Measurements from ENCODE around the gene LRRC8E.
A peak's percentile ranks its signal among the peaks of the same experiment; 100 is the strongest.
"Not testable (repeated sequence)": the region's sequence is repeated elsewhere in the genome, so short reads cannot be mapped to it uniquely, and the experiment has no call there.

LRRC8E gene

GRCh38 chr19:7855426-7856108 lies 32.7 kb upstream of the LRRC8E start:
- no peak for DNase-seq

DNA sequence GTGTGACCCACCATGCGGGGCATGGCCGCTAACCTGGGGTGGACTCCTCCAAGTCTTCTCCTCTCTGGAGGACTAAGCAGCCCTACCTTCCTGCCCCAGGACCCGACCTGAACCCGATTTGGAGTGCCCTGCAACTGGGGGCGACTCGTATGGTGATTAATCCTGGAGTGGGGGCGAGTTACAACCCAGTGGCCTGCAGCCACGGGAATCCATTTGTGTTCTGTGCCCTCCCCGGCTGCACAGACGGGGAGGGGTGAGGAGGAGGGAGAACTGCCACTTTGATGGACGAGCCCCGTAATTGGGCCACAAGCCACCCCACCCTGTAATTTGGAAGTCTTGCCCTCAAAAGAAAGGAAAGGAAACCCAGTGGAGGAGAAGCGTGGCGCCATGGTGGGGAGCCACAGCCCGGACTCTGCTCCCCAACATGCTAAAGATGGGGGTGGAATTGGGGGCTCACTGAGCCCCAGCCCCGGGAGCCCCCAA lies 32.2 kb upstream of the LRRC8E start:
- DNase-seq, result no peak

DNA sequence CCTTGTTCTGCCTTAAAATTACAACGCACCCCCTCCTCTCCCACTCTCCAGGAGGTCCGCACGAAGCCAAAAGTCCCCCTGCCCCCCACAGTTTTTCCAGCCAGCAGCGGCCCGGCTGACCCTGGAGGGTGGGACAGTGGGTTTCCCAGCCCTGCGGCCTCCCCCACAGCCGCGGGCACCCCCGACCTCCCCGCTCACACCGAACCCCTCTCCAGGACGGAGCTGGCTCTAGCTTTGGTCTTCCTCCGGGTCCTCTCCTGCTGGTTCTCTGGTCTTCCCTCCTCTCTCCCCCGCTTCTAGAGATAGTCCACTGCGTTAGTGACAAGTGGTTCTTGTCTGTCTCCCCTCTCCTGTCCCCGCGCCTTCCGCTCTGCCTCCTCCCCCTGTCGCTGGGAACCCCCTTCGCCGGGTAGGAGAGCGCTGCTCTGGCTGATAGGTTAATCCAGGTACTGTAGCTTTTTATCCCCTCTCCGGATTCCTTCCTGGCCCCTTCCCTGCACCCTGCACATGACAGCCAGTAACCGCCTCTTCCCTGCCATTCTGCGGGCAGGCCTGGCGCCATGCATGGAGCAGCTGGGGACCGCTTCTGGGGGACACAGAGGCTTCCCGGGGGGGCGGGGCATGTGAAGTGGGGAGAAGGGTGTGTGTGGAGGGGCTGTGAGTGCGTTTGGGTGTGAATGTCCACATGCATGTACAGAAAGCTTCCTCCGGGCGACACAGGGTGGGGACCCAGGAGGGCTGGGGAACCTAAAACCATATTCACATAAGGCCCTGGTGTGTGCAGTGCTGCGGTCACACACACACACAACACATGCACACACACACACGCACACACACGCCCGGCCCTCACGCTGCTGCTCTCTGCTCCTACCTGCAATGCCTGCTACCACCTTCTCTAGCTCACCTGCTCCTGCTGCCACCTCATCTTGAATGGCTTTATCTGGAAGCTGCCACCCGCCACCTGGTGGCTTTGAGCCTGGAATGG lies 31.3 kb upstream of the LRRC8E start:
- no peak for DNase-seq

DNA sequence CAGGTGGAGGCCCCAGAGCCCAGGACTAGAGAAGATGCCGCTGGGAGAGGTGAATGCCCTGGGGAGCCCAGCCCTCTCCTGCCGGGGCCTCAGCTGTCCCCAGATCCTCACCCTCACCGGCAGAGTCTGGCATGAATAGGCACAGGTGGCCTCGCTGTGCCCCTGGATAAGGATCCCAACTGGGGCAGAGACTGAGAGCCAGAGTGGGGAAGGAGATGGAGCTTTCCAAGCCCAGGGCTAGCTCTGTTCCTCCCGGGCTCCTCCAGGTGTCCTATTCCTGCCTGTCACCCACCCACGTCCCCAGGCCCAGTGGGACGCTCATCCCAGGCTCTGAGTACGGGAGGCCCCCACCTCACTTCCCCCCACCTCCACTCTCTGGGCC lies 30.6 kb upstream of the LRRC8E start:
- no peak for DNase-seq

DNA sequence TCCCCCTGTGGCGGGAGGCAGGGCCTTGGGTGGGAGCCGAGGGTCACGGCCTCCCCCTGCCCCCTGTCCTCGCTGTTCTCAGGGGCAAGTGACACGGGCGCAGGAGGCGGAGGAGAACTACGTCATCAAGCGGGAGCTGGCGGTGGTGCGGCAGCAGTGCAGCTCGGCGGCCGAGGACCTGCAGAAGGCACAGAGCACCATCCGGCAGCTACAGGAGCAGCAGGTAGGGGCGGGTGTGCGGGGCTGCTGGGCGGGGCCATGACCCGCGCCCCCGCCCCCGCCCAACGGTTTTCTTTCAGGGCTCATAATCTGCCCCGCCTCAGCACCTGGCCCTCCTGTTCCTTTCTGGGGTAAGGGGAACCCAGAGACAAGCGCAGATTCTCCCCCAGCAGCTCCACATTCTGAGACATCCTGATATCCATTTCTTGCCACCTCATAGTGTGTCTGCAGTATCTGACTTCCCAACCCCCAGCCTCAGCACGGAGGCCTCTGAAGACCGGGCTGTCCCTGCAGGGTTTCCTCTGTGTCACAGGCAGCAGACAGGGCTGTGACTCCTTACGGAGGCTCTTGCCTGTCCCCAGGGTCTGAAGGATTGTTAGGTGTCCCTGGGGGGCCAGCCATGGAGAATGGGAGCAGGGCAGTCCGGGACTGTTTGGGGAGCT lies 30.1 kb upstream of the LRRC8E start:
- DNase-seq, result no peak

DNA sequence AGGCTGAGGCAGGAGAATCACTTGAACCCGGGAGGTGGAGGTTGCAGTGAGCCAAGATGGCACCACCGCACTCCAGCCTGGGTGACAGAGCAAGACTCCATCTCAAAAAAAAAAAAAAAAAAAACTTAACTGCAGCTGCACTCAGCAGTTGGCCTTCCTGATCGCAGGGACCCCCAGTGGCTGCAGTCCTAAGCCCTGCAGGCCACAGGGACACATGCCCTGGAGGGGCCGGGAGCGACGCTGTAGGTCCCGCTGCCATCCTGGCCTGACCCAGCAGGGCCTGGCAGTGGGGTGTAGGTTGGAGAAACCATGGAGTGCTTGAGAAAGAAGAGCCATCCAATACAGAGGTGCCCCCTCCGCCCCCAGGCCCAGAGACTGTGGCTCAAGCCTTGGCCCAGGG lies 29.2 kb upstream of the LRRC8E start:
- DNase-seq, result not testable (repeated sequence)

- no peak for DNase-seq
These were observed 28.2 kb upstream of the LRRC8E start for GRCh38 chr19:7859831-7860713.

DNA sequence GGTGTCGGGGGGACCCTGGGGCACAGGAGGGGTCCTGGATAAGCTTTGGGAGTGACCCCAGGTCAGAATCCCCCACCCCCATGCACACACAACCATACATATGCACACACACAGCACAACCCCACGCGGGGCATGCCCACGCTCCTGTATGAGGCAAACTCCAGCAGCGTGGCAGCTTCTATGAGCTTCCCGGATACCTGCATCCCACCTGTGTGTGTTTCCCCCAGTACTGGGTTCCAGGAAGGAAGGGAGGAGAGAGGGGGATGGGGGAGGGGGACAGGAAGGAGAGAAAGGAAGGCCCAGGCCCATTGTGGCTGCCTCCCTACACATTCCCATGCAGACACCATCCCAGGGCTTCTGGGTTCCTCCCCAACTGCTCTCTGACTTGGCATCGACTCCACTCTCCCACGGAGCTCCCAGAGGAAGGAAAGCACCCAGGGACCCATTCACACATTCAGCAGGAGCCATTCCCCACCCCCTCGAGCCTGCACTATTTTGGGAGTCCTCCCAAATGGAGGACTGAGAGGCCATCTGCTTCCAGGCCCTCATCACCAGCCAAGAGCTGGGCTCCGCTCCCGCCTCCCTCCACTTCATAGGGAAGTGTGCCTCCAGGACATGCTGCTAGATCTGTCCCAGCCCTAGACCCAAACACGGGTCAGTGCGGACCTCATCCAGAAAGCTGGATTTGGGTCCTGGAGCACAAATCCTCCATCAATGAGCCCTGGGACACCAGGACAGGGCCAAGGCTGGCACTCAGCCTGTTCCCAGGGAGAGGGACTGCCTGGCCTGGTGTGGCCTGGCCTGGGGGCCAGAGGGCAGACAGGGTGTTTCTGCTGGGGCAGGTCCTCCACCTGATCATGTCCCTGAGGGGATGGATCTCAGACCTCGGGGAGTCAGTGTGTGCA lies 27.3 kb upstream of the LRRC8E start:
- DNase-seq, result no peak

DNA sequence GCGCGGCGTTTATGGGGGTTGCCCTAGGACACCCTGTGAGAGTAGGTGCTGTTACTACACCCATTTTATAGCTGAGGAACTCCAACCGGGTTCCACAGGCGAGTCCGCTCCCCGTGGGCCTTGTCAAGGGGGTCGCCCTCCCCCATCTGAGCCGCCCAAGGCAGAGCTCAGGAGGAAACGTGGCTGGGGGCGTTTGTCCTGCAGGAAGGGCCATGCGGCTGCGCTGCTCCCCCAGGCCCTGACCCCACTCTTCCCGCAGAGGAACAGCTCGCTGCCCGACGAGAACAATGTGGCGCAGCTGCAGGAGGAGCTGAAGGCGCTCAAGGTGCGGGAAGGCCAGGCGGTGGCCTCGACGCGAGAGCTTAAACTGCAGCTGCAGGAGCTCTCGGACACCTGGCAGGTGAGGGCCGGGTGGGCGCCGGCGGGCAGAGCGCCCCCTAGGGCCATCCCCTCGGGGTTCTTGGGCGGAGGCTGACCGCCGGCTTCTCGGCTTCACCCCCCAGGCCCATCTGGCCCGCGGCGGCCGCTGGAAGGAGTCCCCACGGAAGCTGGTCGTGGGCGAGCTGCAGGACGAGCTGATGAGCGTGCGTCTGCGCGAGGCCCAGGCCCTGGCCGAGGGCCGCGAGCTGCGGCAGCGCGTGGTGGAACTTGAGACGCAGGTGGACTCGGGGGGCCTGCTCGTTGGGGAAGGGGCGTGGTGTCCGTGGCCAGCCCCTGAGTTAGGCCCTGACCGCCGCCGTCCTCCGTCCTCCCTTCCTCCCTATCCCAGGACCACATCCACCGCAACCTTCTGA lies 26.5 kb upstream of the LRRC8E start:
- DNase-seq, result no peak

GRCh38 chr19:7862413-7862951 lies 25.8 kb upstream of the LRRC8E start:
- DNase-seq, result peak; percentile 76

DNA sequence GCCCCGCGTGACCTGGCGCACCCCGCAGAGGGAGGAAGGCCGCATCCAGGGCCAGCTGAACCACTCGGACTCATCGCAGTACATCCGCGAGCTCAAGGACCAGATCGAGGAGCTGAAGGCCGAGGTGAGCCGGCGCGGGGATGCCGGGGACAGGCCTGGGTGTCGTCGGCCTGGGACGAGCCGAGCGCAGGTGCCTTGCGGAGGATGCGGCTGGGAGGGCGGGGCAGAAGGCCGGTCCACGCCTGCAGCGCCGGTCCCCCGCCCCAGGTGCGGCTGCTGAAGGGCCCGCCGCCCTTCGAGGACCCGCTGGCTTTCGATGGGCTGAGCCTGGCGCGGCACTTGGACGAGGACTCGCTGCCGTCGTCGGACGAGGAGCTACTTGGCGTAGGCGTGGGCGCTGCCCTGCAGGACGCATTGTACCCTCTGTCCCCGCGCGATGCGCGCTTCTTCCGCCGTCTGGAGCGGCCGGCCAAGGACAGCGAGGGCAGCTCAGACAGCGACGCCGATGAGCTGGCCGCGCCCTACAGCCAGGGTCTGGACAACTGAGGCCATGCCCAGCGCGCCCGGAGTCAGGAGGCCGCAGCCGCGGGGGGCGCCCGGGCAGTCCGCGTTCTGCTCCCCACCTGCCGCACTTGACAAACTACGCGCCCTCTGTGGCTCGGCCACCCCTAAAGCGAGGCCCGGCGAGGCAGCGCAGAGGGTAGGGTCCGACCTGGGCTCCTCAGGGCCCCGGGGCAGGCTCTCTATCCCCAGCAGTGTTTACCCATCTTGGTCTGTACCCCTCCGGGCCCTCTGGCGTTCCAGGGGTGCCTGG lies 24.9 kb upstream of the LRRC8E start:
- no peak for DNase-seq

- no peak for DNase-seq
These were observed 24.2 kb upstream of the LRRC8E start for GRCh38 chr19:7863971-7864689.

- DNase-seq, result no peak
These were observed 23.6 kb upstream of the LRRC8E start for GRCh38 chr19:7864690-7865074.

DNA sequence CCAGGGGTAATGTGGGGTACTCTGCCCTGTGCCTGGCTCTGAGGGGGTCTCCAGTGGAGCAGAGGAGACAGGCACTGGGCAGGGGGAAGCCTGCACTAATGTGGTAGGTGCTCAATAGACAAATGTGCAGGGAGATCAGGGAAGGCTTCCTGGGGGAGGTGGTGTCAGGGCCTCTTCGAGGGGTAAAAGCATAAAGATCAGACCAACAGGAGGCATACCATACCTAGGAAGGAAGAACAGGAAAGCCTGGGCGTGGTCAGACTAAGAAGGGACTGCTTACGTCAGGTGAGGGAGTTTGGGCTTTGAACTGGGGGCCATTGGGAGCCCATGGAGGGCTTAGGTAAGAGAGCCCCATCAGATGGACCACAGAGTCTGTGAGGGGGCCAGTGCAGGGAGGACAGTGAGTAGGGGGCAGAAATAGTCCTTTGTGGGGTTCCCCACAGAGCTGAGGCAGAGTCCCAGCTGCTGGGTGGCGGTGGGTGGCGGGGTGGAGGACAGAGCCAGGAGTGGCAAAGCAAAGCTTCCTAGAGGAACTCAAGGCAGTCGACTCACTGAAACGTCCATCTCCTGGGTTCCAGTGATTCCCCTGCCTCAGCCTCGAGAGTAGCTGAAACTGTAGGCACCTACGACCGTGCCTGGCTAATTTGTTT lies 22.9 kb upstream of the LRRC8E start:
- no peak for DNase-seq

- no peak for DNase-seq
These were observed 21.8 kb upstream of the LRRC8E start for GRCh38 chr19:7866399-7867091.

- DNase-seq, result no peak
These were observed 21.0 kb upstream of the LRRC8E start for GRCh38 chr19:7867092-7867844.

DNA sequence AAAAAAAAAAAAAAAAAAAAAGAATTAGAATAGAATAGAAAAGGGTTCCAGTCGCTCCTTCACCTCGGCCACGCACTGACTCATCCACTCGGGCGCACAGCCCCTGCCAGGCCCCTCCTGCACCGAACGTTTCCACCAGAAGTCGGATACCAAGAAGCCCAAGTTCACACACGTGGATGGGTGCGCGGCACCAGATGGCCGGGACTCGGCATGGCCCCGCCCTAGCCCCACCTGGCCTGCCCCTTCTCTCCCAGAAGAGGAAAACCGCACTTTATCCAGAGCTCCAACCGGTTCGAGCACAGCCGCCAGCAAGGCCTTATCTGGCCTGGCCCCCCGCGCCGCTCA lies 20.0 kb upstream of the LRRC8E start:
- no peak for DNase-seq
